Kidney (tissue), 14 donors: ENCODE measurements around the gene COL4A2. TPM values are rescaled to one million over a fixed set of nuclear protein-coding genes. Genes with fewer than 3 reads are reported as not detected.
A peak's percentile ranks its signal among the peaks of the same experiment; 100 is the strongest.

ENCODE experiments used
- DNase-seq, 5 donors: peaks; one replicate each; pipeline ENCODE4 v3.0.0-alpha.2; 2013 to 2020
- FAIRE-seq: peaks from 2 replicates; lab custom pipeline; 2012; peaks lifted over from hg19 to GRCh38; lab: Jason Lieb, UNC
- H3K27ac ChIP-seq, 2 donors: one replicate each; pipeline ENCODE4 v1.7.0; 2013; ENCODE audit warnings: low read depth in 2 of 2, low read length in 2 of 2, inconsistent platforms in 1 of 2
- H3K27me3 ChIP-seq: one replicate; pipeline ENCODE4 v1.7.1; 2013; ENCODE audit warnings: low read length, inconsistent platforms; ENCODE audit not compliant: control insufficient read depth, insufficient read depth
- H3K36me3 ChIP-seq, 3 donors: one replicate each; pipeline versions ENCODE4 v1.7.0 to v1.7.1; 2013; ENCODE audit warnings: low read length in 3 of 3, control low read depth in 1 of 3, inconsistent platforms in 1 of 3; ENCODE audit not compliant: insufficient read depth in 3 of 3, control insufficient read depth in 2 of 3
- H3K4me1 ChIP-seq, 3 donors: one replicate each; pipeline versions ENCODE4 v1.7.0 to v1.7.1; 2013; ENCODE audit warnings: low read length in 3 of 3, inconsistent platforms in 1 of 3, low read depth in 1 of 3; ENCODE audit not compliant: control insufficient read depth in 2 of 3, insufficient read depth in 2 of 3
- H3K4me3 ChIP-seq, 3 donors: one replicate each; pipeline versions ENCODE4 v1.7.0 to v1.8.1; 2013; ENCODE audit warnings: low read length in 3 of 3, control low read depth in 1 of 3, inconsistent platforms in 1 of 3
- H3K9ac ChIP-seq, 3 donors: one replicate each; pipeline versions ENCODE4 v1.7.0 to v1.7.1; 2013; ENCODE audit warnings: low read length in 3 of 3, control low read depth in 1 of 3, inconsistent platforms in 1 of 3
- H3K9me3 ChIP-seq, 3 donors: one replicate each; pipeline versions ENCODE4 v1.7.0 to v1.7.1; 2013; ENCODE audit warnings: low read length in 3 of 3, control low read depth in 1 of 3, inconsistent platforms in 1 of 3; ENCODE audit not compliant: control insufficient read depth in 2 of 3, insufficient read depth in 1 of 3
- CTCF ChIP-seq: IDR thresholded peaks from 3 replicates; pipeline ENCODE4 v1.5.1; 2012; ENCODE audit warnings: mild to moderate bottlenecking, moderate library complexity, borderline replicate concordance; ENCODE audit not compliant: insufficient read depth; ENCODE audit errors: extremely low read depth
- intact Hi-C: fragments of 100-400 bp; cut with DNase I; formaldehyde crosslinking; loops from one replicate; pipeline ENCODE4 v1.11.1; 2022
- polyA plus RNA-seq: library from polyadenylated mRNA; stranded (reverse); fragments of 350-450 nt; fragmentation: Illumina TruSeq; extraction: RNeasy Lipid Tissue Mini Kit (QIAGEN cat#74804); gene quantifications from one replicate; pipeline ENCODE4 v1.2.3, GENCODE V29; 2014; ENCODE audit warnings: low read depth, low replicate concordance; ENCODE audit not compliant: insufficient read depth
- total RNA-seq: library from RNA; stranded (reverse); fragmentation: NEBNext Ultra II Directional; extraction: Animal tissue kit (Norgen Biotek cat#: 25700); gene quantifications from one replicate; pipeline ENCODE4 v1.2.1, GENCODE V29; 2021
- donor health status: control.
- donor health status: control.
- donor health status: control.
- donor health status: control.
- donor health status: control.
- donor health status: DM: yes; HTN: yes; CAD: no.
- donor health status: Normal renal cell carcinoma (clear cell type).

Gene COL4A2
- total and polyA plus RNA-seq, 2 donors from 2014 or later, result 126 to 265 TPM

- DNase-seq, result peak in 1 of 5 donors; percentile 21
Measured at GRCh38 chr13:110299283-110299840, 7.7 kb upstream of the COL4A2 start.

DNA sequence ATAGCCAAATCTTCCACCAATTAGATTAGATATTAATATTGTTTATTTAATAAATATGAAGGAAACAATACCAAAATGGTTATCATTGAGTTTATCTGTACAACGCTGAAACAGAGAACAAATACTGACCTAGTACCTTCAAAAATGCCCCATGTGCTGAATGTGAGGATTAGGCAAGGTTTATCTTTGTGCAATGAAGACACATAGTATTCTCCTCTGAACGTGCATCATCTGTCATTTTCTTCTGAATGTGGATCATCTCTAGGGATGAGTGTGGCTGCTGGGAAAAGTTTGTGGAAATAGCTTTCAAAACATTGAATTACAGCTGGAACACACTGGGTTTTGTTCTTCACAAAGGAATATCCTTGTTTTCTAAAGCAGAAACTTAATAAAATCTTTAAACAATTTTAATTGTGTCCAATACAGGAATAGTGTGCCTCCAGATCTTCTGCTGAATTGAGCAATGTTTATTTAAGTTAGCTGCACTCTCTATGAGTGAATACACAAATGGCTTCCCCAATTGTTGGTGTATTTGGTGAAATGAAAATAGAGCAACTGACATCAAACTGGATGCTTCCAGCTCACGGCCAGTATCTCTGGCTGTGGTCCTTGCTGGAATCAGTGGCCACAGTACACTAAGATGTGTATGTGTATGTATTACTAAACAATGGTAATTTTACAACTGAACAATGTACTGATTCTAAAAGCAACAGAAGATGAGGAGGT, 6.8 kb upstream of the COL4A2 start:
- H3K27me3 ChIP-seq, result no peaks in the 10 kb centered on the region
- H3K4me3 ChIP-seq, result no peak overlapping the region
- H3K27ac ChIP-seq, result no peak overlapping the region
- peaks cover 6 to 55% (median 33%) of the 10 kb centered on the region in 3 donors for H3K4me1 ChIP-seq
- H3K36me3 ChIP-seq, result peaks cover 0 to 3% (median 0%) of the 10 kb centered on the region in 3 donors
- FAIRE-seq (no peak), DNase-seq (no peak)
- H3K9me3 ChIP-seq, result no peaks in the 10 kb centered on the region
- TF ChIP-seq CTCF, result no peak
- intact Hi-C loops, result loop anchor here (10.0 kb wide), 1 partner anchor 115 kb away; no protein-coding TSS in a partner anchor
- H3K9ac ChIP-seq, result no peak overlapping the region

More at GRCh38 chr13:110299283-110299840, 7.7 kb upstream of the COL4A2 start:
- H3K27ac ChIP-seq, result peak overlapping the region; percentile 29 to 81
- FAIRE-seq, result no peak
- H3K27me3 ChIP-seq, result no peaks in the 10 kb centered on the region
- no peaks in the 10 kb centered on the region for H3K9me3 ChIP-seq
- TF ChIP-seq CTCF, result no peak
- peaks cover 0 to 3% (median 0%) of the 10 kb centered on the region in 3 donors for H3K36me3 ChIP-seq
- peaks cover 6 to 49% (median 29%) of the 10 kb centered on the region in 3 donors for H3K4me1 ChIP-seq
- no peak overlapping the region for H3K9ac ChIP-seq
- no peak overlapping the region for H3K4me3 ChIP-seq
- intact Hi-C loops, result no loop called here

DNA sequence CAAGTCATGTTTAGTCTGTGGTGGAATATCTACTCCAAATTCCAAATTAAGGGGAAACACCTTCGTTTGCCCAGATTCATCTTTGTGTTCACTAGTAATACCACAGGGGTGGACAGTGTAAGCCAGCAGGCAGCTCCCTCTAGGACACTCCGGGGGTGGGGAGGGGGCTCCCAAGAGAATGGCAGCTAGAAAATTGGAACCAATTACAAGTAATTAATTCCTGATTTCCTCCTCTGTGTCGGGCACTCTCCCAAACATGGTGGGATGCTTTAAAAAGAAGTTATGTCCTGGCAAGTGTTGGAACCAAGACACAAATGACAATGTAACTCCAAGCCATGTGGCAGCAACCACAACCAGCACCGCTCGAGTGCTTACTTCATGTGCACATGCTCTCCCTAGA, 6.0 kb upstream of the COL4A2 start:
- no peak for TF ChIP-seq CTCF
- Histone ChIP-seq H3K4me3 (no peak overlapping the region), H3K27me3 (no peaks in the 10 kb centered on the region), H3K27ac (peak overlapping the region in 1 of 2 donors; percentile 89), H3K36me3 (peaks cover 0 to 3% (median 0%) of the 10 kb centered on the region in 3 donors), H3K9me3 (no peaks in the 10 kb centered on the region), H3K9ac (no peak overlapping the region), H3K4me1 (peaks cover 6 to 57% (median 33%) of the 10 kb centered on the region in 3 donors)
- FAIRE-seq (no peak), DNase-seq (no peak)
- intact Hi-C loops, result loop anchor here (10.0 kb wide), 1 partner anchor 114 kb away; no protein-coding TSS in a partner anchor
